GM12878 (cell line): ENCODE data around the gene SEC11A. TPM values are rescaled to one million over a fixed set of nuclear protein-coding genes. Genes with fewer than 3 reads are reported as not detected.

Experiments used
- ATF3 ChIP-seq: IDR thresholded peaks from 2 replicates; pipeline ENCODE4 v1.6.1; 2011; ENCODE audit warnings: low read depth, mild to moderate bottlenecking, low read length, moderate library complexity, borderline replicate concordance; ENCODE audit errors: extremely low read depth
- BACH1 ChIP-seq: fragments of 450-650 bp; IDR thresholded peaks from 2 replicates; pipeline ENCODE4 v1.6.1; 2017; ENCODE audit warnings: mild to moderate bottlenecking, borderline replicate concordance
- BCL11A ChIP-seq: IDR thresholded peaks from 2 replicates; pipeline ENCODE4 v1.6.1; 2011; ENCODE audit warnings: low read depth, low read length
- BRCA1 ChIP-seq: IDR thresholded peaks from 2 replicates; pipeline ENCODE4 v1.6.1; 2011; ENCODE audit warnings: low read depth, low read length, improper control_type of control experiment
- EGR1 ChIP-seq, 2 experiments: IDR thresholded peaks; 1 replicate in 1 of 2; 2 replicates in 1 of 2; pipeline ENCODE4 v1.6.1; 2011 to 2012; ENCODE audit warnings: low read depth in 2 of 2, low read length in 2 of 2, borderline replicate concordance in 1 of 2, mild to moderate bottlenecking in 1 of 2, moderate library complexity in 1 of 2
- ESRRA ChIP-seq: IDR thresholded peaks from 2 replicates; pipeline ENCODE4 v1.6.1; 2012; ENCODE audit warnings: mild to moderate bottlenecking, low read length, improper control_type of control experiment
- HDGF ChIP-seq: fragments of 450-650 bp; IDR thresholded peaks from 2 replicates; pipeline ENCODE4 v1.6.1; 2016; ENCODE audit warnings: antibody characterized with exemption
- IKZF2 ChIP-seq, 2 experiments: fragments of 450-650 bp; IDR thresholded peaks; 2 replicates each; pipeline ENCODE4 v1.6.1; 2017; ENCODE audit warnings: mild to moderate bottlenecking in 2 of 2, moderate library complexity in 2 of 2
- IRF3 ChIP-seq: fragments of 450-650 bp; IDR thresholded peaks from 2 replicates; pipeline ENCODE4 v1.6.1; 2014; ENCODE audit warnings: mild to moderate bottlenecking
- IRF4 ChIP-seq: IDR thresholded peaks from 2 replicates; pipeline ENCODE4 v1.6.1; 2011; ENCODE audit warnings: low read depth, low read length
- MEF2B ChIP-seq: fragments of 450-650 bp; IDR thresholded peaks from 2 replicates; pipeline ENCODE4 v1.6.1; 2018; ENCODE audit warnings: mild to moderate bottlenecking, moderate library complexity; ENCODE audit not compliant: partially characterized antibody, poor library complexity, severe bottlenecking
- MLLT1 ChIP-seq: fragments of 450-650 bp; IDR thresholded peaks from 2 replicates; pipeline ENCODE4 v1.6.1; 2016; ENCODE audit warnings: mild to moderate bottlenecking
- PAX8 ChIP-seq: fragments of 450-650 bp; IDR thresholded peaks from 2 replicates; pipeline ENCODE4 v1.6.1; 2017; ENCODE audit warnings: mild to moderate bottlenecking, moderate library complexity
- RAD51 ChIP-seq: fragments of 450-650 bp; IDR thresholded peaks from 2 replicates; pipeline ENCODE4 v1.6.1; 2016; ENCODE audit warnings: moderate library complexity, mild to moderate bottlenecking, inconsistent platforms
- RELA ChIP-seq: fragments of 450-650 bp; IDR thresholded peaks from 2 replicates; pipeline ENCODE4 v1.8.0; 2014; ENCODE audit warnings: borderline replicate concordance; ENCODE audit not compliant: partially characterized antibody
- RFX5 ChIP-seq: IDR thresholded peaks from 2 replicates; pipeline ENCODE4 v1.6.1; 2011; ENCODE audit warnings: low read depth, low read length, improper control_type of control experiment
- SIN3A ChIP-seq: IDR thresholded peaks from 2 replicates; pipeline ENCODE4 v1.6.1; 2012; ENCODE audit warnings: low read depth, low read length, improper control_type of control experiment
- SIX5 ChIP-seq: IDR thresholded peaks from 2 replicates; pipeline ENCODE4 v1.6.1; 2011; ENCODE audit warnings: mild to moderate bottlenecking, low read depth, low read length, moderate library complexity; ENCODE audit not compliant: severe bottlenecking
- SPI1 ChIP-seq: IDR thresholded peaks from 2 replicates; pipeline ENCODE4 v1.6.1; 2011; ENCODE audit warnings: low read depth, mild to moderate bottlenecking, low read length, moderate library complexity, borderline replicate concordance; ENCODE audit not compliant: insufficient read depth
- STAT3 ChIP-seq: IDR thresholded peaks from 2 replicates; pipeline ENCODE4 v1.6.1; 2011; ENCODE audit warnings: low read depth, low read length, improper control_type of control experiment
- SUPT20H ChIP-seq: IDR thresholded peaks from 2 replicates; pipeline ENCODE4 v1.6.1; 2011; ENCODE audit warnings: low read depth, mild to moderate bottlenecking, low read length, moderate library complexity, borderline replicate concordance; ENCODE audit not compliant: control insufficient read depth
- TCF12 ChIP-seq: IDR thresholded peaks from 2 replicates; pipeline ENCODE4 v1.6.1; 2011; ENCODE audit warnings: low read depth, mild to moderate bottlenecking, low read length
- WRNIP1 ChIP-seq: IDR thresholded peaks from 2 replicates; pipeline ENCODE4 v1.6.1; 2011; ENCODE audit warnings: low read depth, low read length, improper control_type of control experiment, borderline replicate concordance
- ZNF687 ChIP-seq: fragments of 450-650 bp; IDR thresholded peaks from 2 replicates; pipeline ENCODE4 v1.6.1; 2017; ENCODE audit warnings: mild to moderate bottlenecking, moderate library complexity
- polyA plus RNA-seq, 11 experiments: library from polyadenylated mRNA; depleted of rRNA in 4 of 11; unstranded in 6 of 11; stranded (reverse) in 5 of 11; fragments of >200 nt; fragmentation: Nextera tagmentation in 4 of 11; fragmentation: Illumina TruSeq in 1 of 11; extraction: Ambion mirVana in 4 of 11; extraction: Trizol in 1 of 11; gene quantifications; 1 replicate in 1 of 11; 2 replicates in 10 of 11; pipeline versions ENCODE4 v1.2.1 to v1.2.3, GENCODE V29; 2011 to 2016; ENCODE audit warnings: inconsistent platforms in 2 of 11, missing spikeins in 2 of 11, low read depth in 1 of 11
- total RNA-seq, 4 experiments: library from RNA; depleted of rRNA in 3 of 4; stranded (reverse); fragments of >200 nt in 3 of 4; fragmentation: Illumina TruSeq in 1 of 4; extraction: Trizol in 1 of 4; gene quantifications; 2 replicates each; pipeline versions ENCODE4 v1.2.1 to v1.2.3, GENCODE V29; 2013 to 2021

SEC11A gene
- total and polyA plus RNA-seq, 10 of the 15 experiments (the other 5 are each of a cell fraction or from before 2014, with no cell fraction given), result 99.2 to 159 (median 143) TPM

DNA sequence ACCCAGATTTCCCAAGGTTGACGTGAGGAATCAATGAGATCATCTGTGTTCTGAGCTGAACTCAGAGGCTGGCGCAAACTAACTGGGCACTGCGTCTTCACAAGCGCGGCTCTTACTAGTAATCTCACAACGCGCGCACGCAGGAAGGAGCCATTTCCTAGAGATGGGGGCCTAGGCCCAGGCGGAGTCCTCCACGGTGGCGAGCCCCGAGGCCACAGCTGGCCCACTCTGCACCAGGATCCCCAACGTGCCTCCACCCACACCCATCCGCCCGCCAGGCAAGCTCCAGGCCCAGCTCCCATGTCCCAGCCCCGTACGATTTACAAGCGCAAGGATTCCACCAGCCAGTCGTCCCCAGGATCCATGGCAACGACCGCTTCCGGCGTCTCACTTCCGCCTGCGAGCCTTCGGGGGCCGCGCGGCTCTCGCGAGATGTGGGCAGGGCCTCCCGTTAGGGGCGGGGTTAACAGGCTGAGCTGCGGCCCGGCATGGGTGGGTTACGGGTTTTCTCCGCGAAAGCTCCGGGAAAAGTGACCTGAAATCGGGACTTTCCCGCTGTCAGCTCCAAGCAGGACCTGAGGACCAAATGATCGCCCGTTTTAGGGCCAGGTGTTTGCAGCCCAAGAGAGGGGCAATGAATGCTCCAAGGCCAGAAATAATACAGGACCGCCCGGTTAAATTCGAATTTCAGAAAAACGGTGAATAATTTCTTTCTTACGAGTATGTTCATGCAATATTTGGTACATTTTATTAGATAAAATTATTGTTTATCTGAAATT lies 61.8 kb downstream of the SEC11A start, which contains the start of gene WDR73 (continued):
- TF ChIP-seq ATF3 (no peak), EGR1 (IDR thresholded peaks at IDR 0.05; ENCODE audit: borderline replicate concordance in 1 of 2, low read depth in 2 of 2, low read length in 2 of 2) (no peak), SPI1 (peak; percentile 72; the same call in 1 of the 2 replicates), BCL11A (no peak), MLLT1 (no peak), HDGF (0 out of 2 replicates have a peak, but pooled peaks have one; percentile 38), BACH1 (0 out of 2 replicates have a peak, but pooled peaks have one; percentile 15), SIX5 (peak; percentile 20), IRF3 (no peak), PAX8 (no peak), ESRRA (0 out of 2 replicates have a peak, but pooled peaks have one; percentile 28), BRCA1 (peak; percentile 97), STAT3 (no peak), SIN3A (peak; percentile 91), RFX5 (no peak), RELA (no peak), IKZF2 (IDR thresholded peaks at IDR 0.05) (no peak; a peak in 1 of 4 replicates), ZNF687 (no peak; the same call in 1 of the 2 replicates), WRNIP1 (no peak), TCF12 (no peak), RAD51 (no peak), IRF4 (no peak), MEF2B (no peak), SUPT20H (no peak)
